H1 (cell line): ENCODE data around the gene KLF5. TPM values are rescaled to one million over a fixed set of nuclear protein-coding genes. Genes with fewer than 3 reads are reported as not detected.

ENCODE experiments used
- CHD7 ChIP-seq: fragments of 300-600 bp; sonication (generic); IDR thresholded peaks from 2 replicates; pipeline ENCODE4 v1.7.1; 2012; ENCODE audit warnings: low read length, moderate library complexity, mild to moderate bottlenecking, inconsistent platforms; ENCODE audit not compliant: insufficient replicate concordance
- CREB1 ChIP-seq: IDR thresholded peaks from 2 replicates; pipeline ENCODE4 v1.6.1; 2012; ENCODE audit warnings: inconsistent platforms
- CTBP2 ChIP-seq: IDR thresholded peaks from 2 replicates; pipeline ENCODE4 v1.7.0; 2011; ENCODE audit warnings: borderline replicate concordance, mild to moderate bottlenecking, moderate library complexity, mixed read lengths, low read length; ENCODE audit not compliant: insufficient read depth, insufficient read length
- EGR1 ChIP-seq: IDR thresholded peaks from 2 replicates; pipeline ENCODE4 v1.6.1; 2011; ENCODE audit warnings: low read depth, low read length, borderline replicate concordance
- EZH2 ChIP-seq: fragments of 200-600 bp; sonication (generic); IDR thresholded peaks from 2 replicates; pipeline ENCODE4 v1.7.1; 2012; ENCODE audit warnings: low read depth, mild to moderate bottlenecking, moderate library complexity, low read length, inconsistent platforms; ENCODE audit not compliant: severe bottlenecking
- FOSL1 ChIP-seq: IDR thresholded peaks from 2 replicates; pipeline ENCODE4 v1.6.1; 2011; ENCODE audit warnings: mild to moderate bottlenecking, low read depth, low read length, moderate library complexity; ENCODE audit not compliant: insufficient read depth
- JUN ChIP-seq: IDR thresholded peaks from 2 replicates; pipeline ENCODE4 v1.6.1; 2011; ENCODE audit warnings: low read depth, mild to moderate bottlenecking, improper control_type of control experiment, low read length
- KDM1A ChIP-seq: fragments of 200-600, 300-600 bp; sonication (generic); IDR thresholded peaks from 2 replicates; pipeline ENCODE4 v1.7.1; 2016; ENCODE audit warnings: mild to moderate bottlenecking, low read length, borderline replicate concordance
- POU5F1 ChIP-seq: IDR thresholded peaks from 2 replicates; pipeline ENCODE4 v1.6.1; 2011; ENCODE audit warnings: low read depth, mild to moderate bottlenecking, low read length, moderate library complexity
- RFX5 ChIP-seq: IDR thresholded peaks from 2 replicates; pipeline ENCODE4 v1.6.1; 2011; ENCODE audit warnings: low read depth, low read length, improper control_type of control experiment, borderline replicate concordance
- SIN3A ChIP-seq, 2 experiments: IDR thresholded peaks in 1 of 2; conservative IDR thresholded peaks in 1 of 2; 2 replicates each; pipeline ENCODE4 v1.6.1; 2011 to 2012; ENCODE audit warnings: low read length in 2 of 2, improper control_type of control experiment in 1 of 2, low read depth in 1 of 2, mild to moderate bottlenecking in 1 of 2
- SP1 ChIP-seq: IDR thresholded peaks from 2 replicates; pipeline ENCODE4 v1.6.1; 2011; ENCODE audit warnings: low read depth, low read length
- polyA plus RNA-seq, 7 experiments: library from polyadenylated mRNA; depleted of rRNA in 3 of 7; stranded (reverse) in 5 of 7; unstranded in 2 of 7; fragments of >200 nt in 5 of 7; fragments of 200-250 nt in 2 of 7; gene quantifications; 1 replicate in 5 of 7; 2 replicates in 1 of 7; 4 replicates in 1 of 7; pipeline versions ENCODE4 v1.2.1 to v1.2.3, GENCODE V29; 2011 to 2013; ENCODE audit warnings: missing spikeins in 2 of 7, mixed read lengths in 2 of 7
- total RNA-seq: library from RNA; stranded (reverse); fragmentation: NEBNext Ultra II Directional; extraction: Animal tissue kit (Norgen Biotek cat#: 25700); gene quantifications from 2 replicates; pipeline ENCODE4 v1.2.1, GENCODE V29; 2021

Gene KLF5
- total and polyA plus RNA-seq, 2 of the 8 experiments (the other 6 are each of a cell fraction or from before 2014, with no cell fraction given), result 1.2 to 2.3 TPM

- TF ChIP-seq CHD7 (no peak), KDM1A (no peak), EGR1 (no peak), FOSL1 (no peak), POU5F1 (0 out of 2 replicates have a peak, but pooled peaks have one; percentile 50), SP1 (peak; percentile 35; the same call in 1 of the 2 replicates), CTBP2 (no peak), EZH2 (no peak), JUN (no peak), CREB1 (peak; percentile 70), RFX5 (no peak), SIN3A (conservative IDR thresholded peaks at IDR 0.05 in 1 of 2, IDR thresholded peaks at IDR 0.05 in 1 of 2; ENCODE audit: low read depth in 1 of 2, low read length in 2 of 2) (no peak)
These were observed 16.7 kb downstream of the KLF5 start (continued) for GRCh38 chr13:73075546-73075945.
